Inflammatory macrophage treated with lipopolysaccharide for 1 hour (primary cell): ENCODE results near the gene DCANP1.
A peak's percentile ranks its signal among the peaks of the same experiment; 100 is the strongest.

Experiments used
- DNase-seq, 2 donors: peaks; one replicate each; pipeline ENCODE4 v3.0.0-alpha.2; 2020 to 2022

The DCANP1 gene

GRCh38 chr5:135478938-135479337, 31.8 kb upstream of the DCANP1 start:
- no peak for DNase-seq

- no peak for DNase-seq
Observed at GRCh38 chr5:135477613-135478066, 30.5 kb upstream of the DCANP1 start.

GRCh38 chr5:135476615-135477581, 29.8 kb upstream of the DCANP1 start:
- DNase-seq, result no peak

GRCh38 chr5:135473956-135474670, 27.0 kb upstream of the DCANP1 start:
- no peak for DNase-seq

- no peak for DNase-seq
Observed at GRCh38 chr5:135472141-135472540, 25.0 kb upstream of the DCANP1 start.

GRCh38 chr5:135471726-135472125, 24.6 kb upstream of the DCANP1 start:
- DNase-seq, result no peak

GRCh38 chr5:135469911-135470310, 22.8 kb upstream of the DCANP1 start:
- DNase-seq, result no peak

- no peak for DNase-seq
Observed at GRCh38 chr5:135468541-135468940, 21.4 kb upstream of the DCANP1 start.

GRCh38 chr5:135467871-135468485, 20.8 kb upstream of the DCANP1 start:
- DNase-seq, result no peak

- no peak for DNase-seq
Observed at GRCh38 chr5:135467051-135467625, 20.0 kb upstream of the DCANP1 start.

- DNase-seq, result peak; percentile 57 to 87
Observed at GRCh38 chr5:135466178-135467050, 19.3 kb upstream of the DCANP1 start.

- no peak for DNase-seq
Observed at GRCh38 chr5:135465391-135466122, 18.4 kb upstream of the DCANP1 start.

- peak; percentile 62 to 82 for DNase-seq
Observed at GRCh38 chr5:135462304-135462703, 15.2 kb upstream of the DCANP1 start.

GRCh38 chr5:135461481-135462151, 14.5 kb upstream of the DCANP1 start:
- no peak for DNase-seq

- no peak for DNase-seq
Observed at GRCh38 chr5:135460246-135461033, 13.3 kb upstream of the DCANP1 start.

- no peak for DNase-seq
Observed at GRCh38 chr5:135458921-135459331, 11.8 kb upstream of the DCANP1 start.

GRCh38 chr5:135458356-135458755, 11.2 kb upstream of the DCANP1 start:
- DNase-seq, result no peak

GRCh38 chr5:135457424-135458071, 10.4 kb upstream of the DCANP1 start:
- peak; percentile 57 to 82 for DNase-seq
